Subcutaneous abdominal adipose tissue (tissue), 5 donors: Measurements from ENCODE around the gene CEP68.
"Not testable (repeated sequence)": the region's sequence is repeated elsewhere in the genome, so short reads cannot be mapped to it uniquely, and the experiment has no call there.

Experiments used
- H3K27ac ChIP-seq: one replicate; pipeline ENCODE4 v1.7.0; 2013; ENCODE audit warnings: low read depth, mild to moderate bottlenecking, inconsistent platforms, low read length, moderate library complexity
- H3K27me3 ChIP-seq, 5 donors: one replicate each; pipeline ENCODE4 v1.7.0; 2013; ENCODE audit warnings: low read length in 5 of 5, inconsistent platforms in 1 of 5; ENCODE audit not compliant: control insufficient read depth in 5 of 5, insufficient read depth in 4 of 5
- H3K36me3 ChIP-seq, 5 donors: one replicate each; pipeline ENCODE4 v1.7.0; 2013; ENCODE audit warnings: low read length in 5 of 5; ENCODE audit not compliant: control insufficient read depth in 5 of 5, insufficient read depth in 5 of 5
- H3K4me1 ChIP-seq, 5 donors: one replicate each; pipeline ENCODE4 v1.7.0; 2013; ENCODE audit warnings: low read length in 5 of 5, mild to moderate bottlenecking in 3 of 5, moderate library complexity in 1 of 5; ENCODE audit not compliant: control insufficient read depth in 5 of 5, insufficient read depth in 5 of 5
- H3K4me3 ChIP-seq, 5 donors: one replicate each; pipeline ENCODE4 v1.7.0; 2013; ENCODE audit warnings: low read length in 5 of 5, low read depth in 1 of 5
- H3K9ac ChIP-seq, 5 donors: one replicate each; pipeline ENCODE4 v1.7.0; 2013; ENCODE audit warnings: low read length in 5 of 5, mild to moderate bottlenecking in 4 of 5, moderate library complexity in 3 of 5
- H3K9me3 ChIP-seq, 5 donors: one replicate each; pipeline ENCODE4 v1.7.0; 2013; ENCODE audit warnings: low read length in 5 of 5; ENCODE audit not compliant: control insufficient read depth in 5 of 5
- donor health status: healthy.
- donor health status: healthy.
- donor health status: healthy.
- donor health status: healthy.
- donor health status: healthy.

CEP68 gene

GRCh38 chr2:65031341-65032018 lies 24.7 kb upstream of the CEP68 start:
- Histone ChIP-seq H3K4me3 (no peak overlapping the region), H3K9ac (no peak overlapping the region), H3K9me3 (no peaks in the 10 kb centered on the region), H3K27me3 (no peaks in the 10 kb centered on the region), H3K27ac (no peak overlapping the region), H3K36me3 (peaks cover 0 to 3% (median 0%) of the 10 kb centered on the region in 5 donors), H3K4me1 (peaks cover 0 to 21% (median 1%) of the 10 kb centered on the region in 5 donors)

DNA sequence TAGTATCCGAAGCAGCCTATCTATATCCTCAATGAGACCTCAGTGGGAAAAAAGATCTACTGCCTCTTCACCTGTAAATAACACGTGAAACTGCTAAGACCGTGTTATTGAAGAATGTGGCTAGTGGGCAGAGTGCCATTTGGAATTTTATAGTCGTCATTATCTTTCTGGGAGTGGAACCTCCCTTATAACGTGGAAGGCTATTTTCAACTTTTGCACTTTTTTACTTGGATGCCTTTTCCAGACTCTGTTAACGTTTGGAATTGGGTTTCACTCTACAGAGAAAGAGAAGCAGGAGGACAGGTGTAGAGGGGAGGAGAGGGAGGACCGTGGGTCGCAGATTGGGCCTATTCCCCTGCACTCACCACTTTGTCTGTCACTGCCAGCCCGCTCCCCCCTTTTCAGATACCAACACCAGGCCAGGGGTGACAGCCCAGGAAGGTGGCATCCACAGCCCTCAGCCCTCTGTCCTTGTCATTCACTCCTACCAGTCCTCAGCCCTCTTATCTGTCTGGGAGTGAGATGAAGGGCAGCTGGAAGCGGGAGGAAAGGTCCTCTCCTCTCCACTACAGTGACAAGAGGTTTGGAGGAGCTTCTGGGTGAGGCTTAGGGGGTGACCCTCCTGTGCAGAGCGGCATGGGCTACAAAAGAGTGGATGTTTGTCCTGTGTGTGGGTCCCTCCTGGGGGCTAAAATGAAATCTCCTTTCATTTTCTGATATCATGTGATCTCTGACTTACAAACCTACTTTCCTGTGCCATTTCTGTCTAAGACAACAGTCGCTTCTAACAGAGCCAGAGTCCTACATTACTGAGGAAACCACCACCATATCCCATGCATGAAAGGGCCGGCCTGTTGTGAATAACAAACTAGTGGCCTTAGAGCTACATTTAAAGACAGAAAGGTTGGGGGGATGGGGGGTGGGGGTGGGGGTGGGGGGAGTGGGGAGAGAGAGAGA lies 23.9 kb upstream of the CEP68 start:
- no peak overlapping the region for H3K27ac ChIP-seq
- peaks cover 0 to 21% (median 1%) of the 10 kb centered on the region in 5 donors for H3K4me1 ChIP-seq
- H3K9me3 ChIP-seq: no peaks in the 10 kb centered on the region
- peaks cover 0 to 3% (median 0%) of the 10 kb centered on the region in 5 donors for H3K36me3 ChIP-seq
- no peak overlapping the region for H3K9ac ChIP-seq
- H3K27me3 ChIP-seq: no peaks in the 10 kb centered on the region
- no peak overlapping the region for H3K4me3 ChIP-seq

GRCh38 chr2:65033178-65033577 lies 23.0 kb upstream of the CEP68 start:
- H3K27ac ChIP-seq: no peak overlapping the region
- no peak overlapping the region for H3K4me3 ChIP-seq
- H3K27me3 ChIP-seq: no peaks in the 10 kb centered on the region
- H3K9ac ChIP-seq: no peak overlapping the region
- H3K9me3 ChIP-seq: no peaks in the 10 kb centered on the region
- peaks cover 0 to 5% (median 0%) of the 10 kb centered on the region in 5 donors for H3K36me3 ChIP-seq
- peaks cover 0 to 14% (median 1%) of the 10 kb centered on the region in 5 donors for H3K4me1 ChIP-seq

DNA sequence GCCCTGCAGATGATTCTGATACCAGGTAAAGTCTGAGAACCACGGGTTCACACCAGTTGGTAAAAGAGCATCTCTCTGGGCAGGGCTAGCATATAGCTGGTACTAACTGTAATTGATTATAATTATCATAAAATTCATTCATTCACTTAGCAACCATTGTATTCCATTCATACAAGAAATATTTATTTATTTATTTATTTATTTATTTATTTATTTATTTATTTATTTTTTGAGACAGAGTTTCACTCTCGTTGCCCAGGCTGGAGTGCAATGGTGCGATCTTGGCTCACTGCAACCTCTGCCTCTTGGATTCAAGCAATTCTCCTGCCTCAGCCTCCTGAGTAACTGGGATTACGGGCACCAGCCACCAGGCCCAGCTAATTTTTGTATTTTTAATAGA lies 22.5 kb upstream of the CEP68 start:
- not testable (repeated sequence) for H3K9me3 ChIP-seq, H3K27ac ChIP-seq, H3K4me3 ChIP-seq, H3K9ac ChIP-seq, H3K36me3 ChIP-seq, H3K27me3 ChIP-seq
- peaks cover 0 to 11% (median 1%) of the 10 kb centered on the region in 5 donors for H3K4me1 ChIP-seq

DNA sequence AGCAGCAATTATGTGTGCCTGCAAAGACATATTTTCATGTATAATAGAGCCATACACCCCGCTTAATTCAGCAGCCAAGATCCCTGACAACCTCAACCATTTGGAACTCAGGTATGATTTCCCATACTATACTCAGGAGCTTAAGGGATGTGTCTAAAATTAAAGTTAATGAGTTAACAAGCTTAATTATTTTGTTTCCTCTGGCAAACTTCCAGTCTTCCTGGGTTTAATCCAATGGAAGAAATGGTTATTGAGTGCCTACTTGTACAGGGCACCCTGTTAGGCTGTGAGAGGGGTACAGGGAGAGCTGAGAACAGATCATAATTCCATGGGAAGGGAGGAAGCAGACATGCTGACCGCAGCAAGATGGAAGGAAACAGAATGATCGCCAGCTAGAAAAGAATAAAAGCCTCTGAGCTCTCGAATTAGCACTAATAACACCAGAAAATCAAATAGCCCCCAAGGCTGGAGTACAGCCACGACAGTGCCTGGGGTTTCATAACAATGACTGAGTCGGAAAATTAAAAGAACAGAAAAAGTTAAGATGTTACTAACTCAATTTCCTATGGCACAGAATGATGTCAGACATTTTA lies 20.8 kb upstream of the CEP68 start:
- no peak overlapping the region for H3K9ac ChIP-seq
- H3K27ac ChIP-seq: peak overlapping the region; percentile 4
- no peaks in the 10 kb centered on the region for H3K27me3 ChIP-seq
- peaks cover 0 to 6% (median 0%) of the 10 kb centered on the region in 5 donors for H3K36me3 ChIP-seq
- peaks cover 2 to 13% (median 3%) of the 10 kb centered on the region in 5 donors for H3K4me1 ChIP-seq
- H3K4me3 ChIP-seq: no peak overlapping the region
- H3K9me3 ChIP-seq: no peaks in the 10 kb centered on the region

GRCh38 chr2:65037178-65037577 lies 19.0 kb upstream of the CEP68 start:
- Histone ChIP-seq H3K9ac (no peak overlapping the region), H3K4me1 (peaks cover 3 to 12% (median 5%) of the 10 kb centered on the region in 5 donors), H3K4me3 (no peak overlapping the region), H3K9me3 (no peaks in the 10 kb centered on the region), H3K36me3 (peaks cover 0 to 3% (median 0%) of the 10 kb centered on the region in 5 donors), H3K27ac (no peak overlapping the region), H3K27me3 (no peaks in the 10 kb centered on the region)

- Histone ChIP-seq H3K9me3 (peaks cover 0 to 6% (median 0%) of the 10 kb centered on the region in 5 donors), H3K4me3 (no peak overlapping the region), H3K27ac (no peak overlapping the region), H3K27me3 (no peaks in the 10 kb centered on the region), H3K4me1 (peaks cover 3 to 20% (median 9%) of the 10 kb centered on the region in 5 donors), H3K9ac (no peak overlapping the region), H3K36me3 (peaks cover 0 to 5% (median 0%) of the 10 kb centered on the region in 5 donors)
These were observed 16.6 kb upstream of the CEP68 start for GRCh38 chr2:65039640-65040039.

DNA sequence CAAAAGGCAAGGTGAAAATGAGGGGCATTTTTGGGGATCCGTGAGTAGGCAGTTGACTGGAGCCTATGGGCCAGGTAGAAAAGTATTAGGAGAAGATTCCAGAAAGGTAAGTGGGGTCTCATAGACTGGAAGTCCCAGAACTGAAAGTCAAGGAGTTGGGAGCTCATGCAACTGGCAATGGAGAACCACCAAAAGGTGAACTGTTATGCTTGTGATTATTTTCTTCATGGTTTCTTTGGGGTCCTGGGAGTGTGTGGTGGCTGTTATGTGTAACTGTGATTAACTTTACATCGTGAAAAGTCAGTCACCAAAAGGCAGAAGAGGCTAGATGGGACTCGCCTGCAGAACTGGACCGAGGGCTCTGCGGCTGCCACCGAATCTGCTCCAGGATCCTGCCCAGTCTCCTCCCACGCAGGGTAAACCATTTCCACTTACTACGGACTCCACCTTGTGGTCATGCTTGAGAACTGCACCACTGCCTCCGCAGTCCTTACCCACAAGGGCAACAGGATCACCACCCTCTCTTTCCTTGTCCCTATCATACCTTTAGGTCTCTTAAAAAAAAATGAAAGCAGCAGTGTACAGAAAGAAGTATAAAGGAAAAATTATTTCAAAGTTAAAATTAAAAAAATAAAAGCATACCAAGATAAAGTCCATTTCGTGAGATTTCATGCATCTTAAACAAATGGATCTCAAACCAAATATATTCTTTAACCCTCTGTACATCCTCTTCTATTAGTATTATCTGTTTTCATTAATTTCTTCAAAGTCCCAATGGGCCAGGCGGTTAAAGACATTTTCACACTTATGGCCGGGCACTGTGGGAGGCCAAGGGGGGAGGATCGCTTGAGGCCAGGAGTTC lies 15.6 kb upstream of the CEP68 start:
- H3K4me1 ChIP-seq: peaks cover 3 to 14% (median 9%) of the 10 kb centered on the region in 5 donors
- peaks cover 0 to 6% (median 0%) of the 10 kb centered on the region in 5 donors for H3K9me3 ChIP-seq
- H3K4me3 ChIP-seq: peak overlapping the region in 4 of 5 donors; percentile 41 to 58 (median 48)
- H3K36me3 ChIP-seq: peaks cover 0 to 5% (median 0%) of the 10 kb centered on the region in 5 donors
- peak overlapping the region in 1 of 5 donors; percentile 20 for H3K9ac ChIP-seq
- H3K27me3 ChIP-seq: no peaks in the 10 kb centered on the region
- no peak overlapping the region for H3K27ac ChIP-seq

DNA sequence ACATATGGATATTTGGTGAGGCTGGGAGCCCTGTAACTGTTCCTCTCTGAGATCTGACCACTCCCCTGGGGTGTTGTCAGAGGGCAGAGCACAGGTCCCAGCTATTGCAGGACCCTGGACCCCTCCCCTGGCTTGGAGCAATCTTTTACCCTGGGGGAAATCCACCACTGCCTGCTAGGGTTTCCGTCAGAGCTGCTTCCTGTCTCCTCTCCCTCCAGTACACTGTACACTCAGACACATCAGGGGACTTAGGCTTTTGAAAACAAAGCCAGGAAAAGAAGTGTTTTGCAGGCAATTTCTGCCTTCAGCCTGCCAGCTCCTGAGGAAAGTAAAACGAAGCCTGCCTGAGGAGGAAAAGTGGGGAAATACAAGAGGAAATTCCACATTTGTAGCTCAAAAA lies 13.2 kb upstream of the CEP68 start:
- no peak overlapping the region for H3K9ac ChIP-seq
- no peaks in the 10 kb centered on the region for H3K27me3 ChIP-seq
- peaks cover 5 to 20% (median 17%) of the 10 kb centered on the region in 5 donors for H3K4me1 ChIP-seq
- no peak overlapping the region for H3K4me3 ChIP-seq
- peaks cover 0 to 5% (median 0%) of the 10 kb centered on the region in 5 donors for H3K36me3 ChIP-seq
- H3K27ac ChIP-seq: no peak overlapping the region
- peaks cover 0 to 6% (median 0%) of the 10 kb centered on the region in 5 donors for H3K9me3 ChIP-seq
